ENCODE data around the gene SNX24. TPM values are rescaled to one million over a fixed set of nuclear protein-coding genes. Genes with fewer than 3 reads are reported as not detected.

Gene SNX24
- total and polyA plus RNA-seq, 2 experiments from 2014 or later: 18.0 to 27.5 TPM

GRCh38 chr5:122816756-122817155, 28.7 kb upstream of the SNX24 start:
- no peak for TF ChIP-seq CTCF (conservative IDR thresholded peaks at IDR 0.05; ENCODE audit: low read depth in 2 of 2)
- no peak for TF ChIP-seq ZNF331 (CRISPR knock-in tag; IDR thresholded peaks at IDR 0.05; ENCODE audit: low read depth)
- TF ChIP-seq EZH2phosphoT487 (IDR thresholded peaks at IDR 0.05; ENCODE audit: unreplicated experiment): no peak
- TF ChIP-seq EZH2 (IDR thresholded peaks at IDR 0.05; ENCODE audit: low read depth, unreplicated experiment): no peak
- TF ChIP-seq JUNB (IDR thresholded peaks at IDR 0.05; ENCODE audit: unreplicated experiment): no peak
- TF ChIP-seq REST (IDR thresholded peaks at IDR 0.05; ENCODE audit: unreplicated experiment): no peak
- TF ChIP-seq, protein P1, sequence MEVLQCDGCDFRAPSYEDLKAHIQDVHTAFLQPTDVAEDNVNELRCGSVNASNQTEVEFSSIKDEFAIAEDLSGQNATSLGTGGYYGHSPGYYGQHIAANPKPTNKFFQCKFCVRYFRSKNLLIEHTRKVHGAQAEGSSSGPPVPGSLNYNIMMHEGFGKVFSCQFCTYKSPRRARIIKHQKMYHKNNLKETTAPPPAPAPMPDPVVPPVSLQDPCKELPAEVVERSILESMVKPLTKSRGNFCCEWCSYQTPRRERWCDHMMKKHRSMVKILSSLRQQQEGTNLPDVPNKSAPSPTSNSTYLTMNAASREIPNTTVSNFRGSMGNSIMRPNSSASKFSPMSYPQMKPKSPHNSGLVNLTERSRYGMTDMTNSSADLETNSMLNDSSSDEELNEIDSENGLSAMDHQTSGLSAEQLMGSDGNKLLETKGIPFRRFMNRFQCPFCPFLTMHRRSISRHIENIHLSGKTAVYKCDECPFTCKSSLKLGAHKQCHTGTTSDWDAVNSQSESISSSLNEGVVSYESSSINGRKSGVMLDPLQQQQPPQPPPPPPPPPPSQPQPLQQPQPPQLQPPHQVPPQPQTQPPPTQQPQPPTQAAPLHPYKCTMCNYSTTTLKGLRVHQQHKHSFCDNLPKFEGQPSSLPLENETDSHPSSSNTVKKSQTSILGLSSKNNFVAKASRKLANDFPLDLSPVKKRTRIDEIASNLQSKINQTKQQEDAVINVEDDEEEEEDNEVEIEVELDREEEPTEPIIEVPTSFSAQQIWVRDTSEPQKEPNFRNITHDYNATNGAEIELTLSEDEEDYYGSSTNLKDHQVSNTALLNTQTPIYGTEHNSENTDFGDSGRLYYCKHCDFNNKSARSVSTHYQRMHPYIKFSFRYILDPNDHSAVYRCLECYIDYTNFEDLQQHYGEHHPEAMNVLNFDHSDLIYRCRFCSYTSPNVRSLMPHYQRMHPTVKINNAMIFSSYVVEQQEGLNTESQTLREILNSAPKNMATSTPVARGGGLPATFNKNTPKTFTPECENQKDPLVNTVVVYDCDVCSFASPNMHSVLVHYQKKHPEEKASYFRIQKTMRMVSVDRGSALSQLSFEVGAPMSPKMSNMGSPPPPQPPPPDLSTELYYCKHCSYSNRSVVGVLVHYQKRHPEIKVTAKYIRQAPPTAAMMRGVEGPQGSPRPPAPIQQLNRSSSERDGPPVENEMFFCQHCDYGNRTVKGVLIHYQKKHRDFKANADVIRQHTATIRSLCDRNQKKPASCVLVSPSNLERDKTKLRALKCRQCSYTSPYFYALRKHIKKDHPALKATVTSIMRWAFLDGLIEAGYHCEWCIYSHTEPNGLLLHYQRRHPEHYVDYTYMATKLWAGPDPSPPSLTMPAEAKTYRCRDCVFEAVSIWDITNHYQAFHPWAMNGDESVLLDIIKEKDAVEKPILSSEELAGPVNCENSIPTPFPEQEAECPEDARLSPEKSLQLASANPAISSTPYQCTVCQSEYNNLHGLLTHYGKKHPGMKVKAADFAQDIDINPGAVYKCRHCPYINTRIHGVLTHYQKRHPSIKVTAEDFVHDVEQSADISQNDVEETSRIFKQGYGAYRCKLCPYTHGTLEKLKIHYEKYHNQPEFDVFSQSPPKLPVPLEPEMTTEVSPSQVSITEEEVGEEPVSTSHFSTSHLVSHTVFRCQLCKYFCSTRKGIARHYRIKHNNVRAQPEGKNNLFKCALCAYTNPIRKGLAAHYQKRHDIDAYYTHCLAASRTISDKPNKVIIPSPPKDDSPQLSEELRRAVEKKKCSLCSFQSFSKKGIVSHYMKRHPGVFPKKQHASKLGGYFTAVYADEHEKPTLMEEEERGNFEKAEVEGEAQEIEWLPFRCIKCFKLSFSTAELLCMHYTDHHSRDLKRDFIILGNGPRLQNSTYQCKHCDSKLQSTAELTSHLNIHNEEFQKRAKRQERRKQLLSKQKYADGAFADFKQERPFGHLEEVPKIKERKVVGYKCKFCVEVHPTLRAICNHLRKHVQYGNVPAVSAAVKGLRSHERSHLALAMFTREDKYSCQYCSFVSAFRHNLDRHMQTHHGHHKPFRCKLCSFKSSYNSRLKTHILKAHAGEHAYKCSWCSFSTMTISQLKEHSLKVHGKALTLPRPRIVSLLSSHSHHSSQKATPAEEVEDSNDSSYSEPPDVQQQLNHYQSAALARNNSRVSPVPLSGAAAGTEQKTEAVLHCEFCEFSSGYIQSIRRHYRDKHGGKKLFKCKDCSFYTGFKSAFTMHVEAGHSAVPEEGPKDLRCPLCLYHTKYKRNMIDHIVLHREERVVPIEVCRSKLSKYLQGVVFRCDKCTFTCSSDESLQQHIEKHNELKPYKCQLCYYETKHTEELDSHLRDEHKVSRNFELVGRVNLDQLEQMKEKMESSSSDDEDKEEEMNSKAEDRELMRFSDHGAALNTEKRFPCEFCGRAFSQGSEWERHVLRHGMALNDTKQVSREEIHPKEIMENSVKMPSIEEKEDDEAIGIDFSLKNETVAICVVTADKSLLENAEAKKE (CRISPR knock-in tag; IDR thresholded peaks at IDR 0.05): no peak
- no peak for TF ChIP-seq NANOG (IDR thresholded peaks at IDR 0.05; ENCODE audit: borderline replicate concordance)
- no peak for TF ChIP-seq ZNF114 (CRISPR knock-in tag; IDR thresholded peaks at IDR 0.05)
- TF ChIP-seq, protein P2, sequence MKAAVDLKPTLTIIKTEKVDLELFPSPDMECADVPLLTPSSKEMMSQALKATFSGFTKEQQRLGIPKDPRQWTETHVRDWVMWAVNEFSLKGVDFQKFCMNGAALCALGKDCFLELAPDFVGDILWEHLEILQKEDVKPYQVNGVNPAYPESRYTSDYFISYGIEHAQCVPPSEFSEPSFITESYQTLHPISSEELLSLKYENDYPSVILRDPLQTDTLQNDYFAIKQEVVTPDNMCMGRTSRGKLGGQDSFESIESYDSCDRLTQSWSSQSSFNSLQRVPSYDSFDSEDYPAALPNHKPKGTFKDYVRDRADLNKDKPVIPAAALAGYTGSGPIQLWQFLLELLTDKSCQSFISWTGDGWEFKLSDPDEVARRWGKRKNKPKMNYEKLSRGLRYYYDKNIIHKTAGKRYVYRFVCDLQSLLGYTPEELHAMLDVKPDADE (IDR thresholded peaks at IDR 0.05): no peak
- TF ChIP-seq POLR2AphosphoS5 (IDR thresholded peaks at IDR 0.05; ENCODE audit: low read depth): no peak
- no peak for TF ChIP-seq CREB1 (CRISPR knock-in tag; IDR thresholded peaks at IDR 0.05; ENCODE audit: low read depth)
- no peak for TF ChIP-seq STAT1 (IDR thresholded peaks at IDR 0.05; ENCODE audit: unreplicated experiment)
- DNase-seq (ENCODE audit: low spot score) (peak; percentile 26), ATAC-seq (peak; percentile 73)
- Histone ChIP-seq H3K27ac (ENCODE audit: low read depth) (no peak overlapping the region), H3K4me1 (ENCODE audit: insufficient read depth) (peaks cover 13% of the 10 kb centered on the region), H3K4me3 (no peak overlapping the region), H3K9me2 (ENCODE audit: insufficient read depth) (no peaks in the 10 kb centered on the region), H4K20me1 (replicated peaks; ENCODE audit: insufficient read depth) (peaks cover 6% of the 10 kb centered on the region; the same call in 1 of the 2 replicates), H2AFZ (no peak overlapping the region), H3K27me3 (ENCODE audit: insufficient read depth) (no peaks in the 10 kb centered on the region), H3K79me2 (replicated peaks; ENCODE audit: insufficient read depth) (no peaks in the 10 kb centered on the region), H3K36me3 (ENCODE audit: insufficient read depth) (no peaks in the 10 kb centered on the region), H3K4me2 (peak overlapping the region; percentile 28; the same call in 1 of the 2 replicates), H3F3A (replicated peaks; ENCODE audit: low read depth) (no peaks in the 10 kb centered on the region)
- no peak overlapping the region for H3K27ac Mint-ChIP-seq
- H3K27me3 Mint-ChIP-seq (ENCODE audit: insufficient read depth, low read depth, poor library complexity): peaks cover 5% of the 10 kb centered on the region
- no peaks in the 10 kb centered on the region for H3K9me3 Mint-ChIP-seq
- H3K4me1 Mint-ChIP-seq: peaks cover 10% of the 10 kb centered on the region; the same call in 2 of the 3 replicates
- no peak overlapping the region for H3K4me3 Mint-ChIP-seq
- no peaks in the 10 kb centered on the region for H3K36me3 Mint-ChIP-seq (ENCODE audit: low read depth)

Measured in GM23338 (cell line).